ENCODE results near the gene IER3. TPM values are rescaled to one million over a fixed set of nuclear protein-coding genes. Genes with fewer than 3 reads are reported as not detected.

The IER3 gene
- total and polyA plus RNA-seq, 2 of the 13 experiments (the other 11 are each of a cell fraction or from before 2014, with no cell fraction given) = 51.1 to 131 TPM

DNA sequence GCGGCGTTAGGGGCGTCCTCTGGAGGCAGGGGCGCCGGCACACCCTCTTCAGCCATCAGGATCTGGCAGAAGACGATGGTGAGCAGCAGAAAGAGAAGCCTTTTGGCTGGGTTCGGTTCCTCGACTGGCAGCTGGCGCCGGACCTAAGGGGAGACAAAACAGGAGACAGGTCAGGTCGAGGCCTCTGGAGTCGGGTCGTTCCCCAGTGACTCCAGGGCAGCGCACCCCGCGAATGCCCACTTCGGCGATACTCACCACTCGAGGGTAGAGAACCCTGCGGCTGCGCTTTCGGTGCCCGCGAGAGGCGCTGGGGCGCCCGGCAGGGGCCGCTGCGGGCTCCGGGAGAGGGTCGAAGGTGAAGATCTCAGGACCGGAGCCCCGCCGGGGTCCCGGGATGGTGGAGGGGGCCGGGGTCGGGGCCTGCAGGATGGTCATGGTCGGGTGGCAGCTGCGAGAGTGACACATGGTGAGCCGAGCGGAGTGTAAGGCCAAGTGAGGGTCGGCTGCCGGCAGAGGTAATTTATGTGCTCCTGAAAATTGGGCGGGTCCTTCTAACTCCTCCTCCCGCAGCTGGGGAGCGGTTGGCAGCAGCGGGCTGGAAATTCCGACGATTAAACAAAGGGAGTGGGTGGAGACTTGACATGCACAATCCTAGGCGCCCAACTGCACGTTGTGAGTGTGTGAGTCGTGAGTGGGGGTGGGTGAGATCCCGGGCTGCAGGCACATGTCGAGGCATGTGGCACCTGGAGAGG is at the start of gene IER3 (continued):
- TF ChIP-seq GPN1 (CRISPR knock-in tag; IDR thresholded peaks at IDR 0.05; ENCODE audit: borderline replicate concordance) (no peak), ZFP41 (CRISPR knock-in tag; IDR thresholded peaks at IDR 0.05; ENCODE audit: borderline replicate concordance) (peak; percentile 90), ZSCAN9 (CRISPR knock-in tag; IDR thresholded peaks at IDR 0.05; ENCODE audit: borderline replicate concordance) (peak; percentile 95), ATF7 (IDR thresholded peaks at IDR 0.05) (no peak), ATF7 (CRISPR knock-in tag; IDR thresholded peaks at IDR 0.05) (0 out of 2 replicates have a peak, but pooled peaks have one; percentile 6), STAG1 (CRISPR knock-in tag; IDR thresholded peaks at IDR 0.05) (peak; percentile 45; the same call in 1 of the 2 replicates), ZFAT (CRISPR knock-in tag; conservative IDR thresholded peaks at IDR 0.05) (no peak; the same call in 1 of the 2 replicates), ZNF317 (CRISPR knock-in tag; IDR thresholded peaks at IDR 0.05) (peak; percentile 88), KAT8 (CRISPR knock-in tag; IDR thresholded peaks at IDR 0.05) (peak; percentile 83), KLF9 (CRISPR knock-in tag; IDR thresholded peaks at IDR 0.05; ENCODE audit: low read depth) (peak; percentile 34; the same call in 1 of the 2 replicates), U2AF1 (optimal IDR thresholded peaks at IDR 0.05; ENCODE audit: low read depth, low read length) (peak; percentile 93), JARID2 (CRISPR knock-in tag; IDR thresholded peaks at IDR 0.05; ENCODE audit: insufficient replicate concordance) (peak; percentile 75), ZNF709 (CRISPR knock-in tag; IDR thresholded peaks at IDR 0.05) (peak; percentile 79; the same call in 1 of the 2 replicates), ZNF672 (CRISPR knock-in tag; IDR thresholded peaks at IDR 0.05) (no peak), FOXJ3 (CRISPR knock-in tag; IDR thresholded peaks at IDR 0.05; ENCODE audit: borderline replicate concordance) (peak; percentile 39; the same call in 1 of the 2 replicates), MLLT10 (CRISPR knock-in tag; IDR thresholded peaks at IDR 0.05) (no peak; the same call in 1 of the 2 replicates), TARDBP (CRISPR knock-in tag; IDR thresholded peaks at IDR 0.05) (peak; percentile 4; the same call in 1 of the 2 replicates), ZNF431 (CRISPR knock-in tag; IDR thresholded peaks at IDR 0.05; ENCODE audit: borderline replicate concordance, low read depth) (peak; percentile 8; the same call in 1 of the 2 replicates), SMARCE1 (IDR thresholded peaks at IDR 0.05; ENCODE audit: borderline replicate concordance) (no peak)
- TF ChIP-seq, protein P1, sequence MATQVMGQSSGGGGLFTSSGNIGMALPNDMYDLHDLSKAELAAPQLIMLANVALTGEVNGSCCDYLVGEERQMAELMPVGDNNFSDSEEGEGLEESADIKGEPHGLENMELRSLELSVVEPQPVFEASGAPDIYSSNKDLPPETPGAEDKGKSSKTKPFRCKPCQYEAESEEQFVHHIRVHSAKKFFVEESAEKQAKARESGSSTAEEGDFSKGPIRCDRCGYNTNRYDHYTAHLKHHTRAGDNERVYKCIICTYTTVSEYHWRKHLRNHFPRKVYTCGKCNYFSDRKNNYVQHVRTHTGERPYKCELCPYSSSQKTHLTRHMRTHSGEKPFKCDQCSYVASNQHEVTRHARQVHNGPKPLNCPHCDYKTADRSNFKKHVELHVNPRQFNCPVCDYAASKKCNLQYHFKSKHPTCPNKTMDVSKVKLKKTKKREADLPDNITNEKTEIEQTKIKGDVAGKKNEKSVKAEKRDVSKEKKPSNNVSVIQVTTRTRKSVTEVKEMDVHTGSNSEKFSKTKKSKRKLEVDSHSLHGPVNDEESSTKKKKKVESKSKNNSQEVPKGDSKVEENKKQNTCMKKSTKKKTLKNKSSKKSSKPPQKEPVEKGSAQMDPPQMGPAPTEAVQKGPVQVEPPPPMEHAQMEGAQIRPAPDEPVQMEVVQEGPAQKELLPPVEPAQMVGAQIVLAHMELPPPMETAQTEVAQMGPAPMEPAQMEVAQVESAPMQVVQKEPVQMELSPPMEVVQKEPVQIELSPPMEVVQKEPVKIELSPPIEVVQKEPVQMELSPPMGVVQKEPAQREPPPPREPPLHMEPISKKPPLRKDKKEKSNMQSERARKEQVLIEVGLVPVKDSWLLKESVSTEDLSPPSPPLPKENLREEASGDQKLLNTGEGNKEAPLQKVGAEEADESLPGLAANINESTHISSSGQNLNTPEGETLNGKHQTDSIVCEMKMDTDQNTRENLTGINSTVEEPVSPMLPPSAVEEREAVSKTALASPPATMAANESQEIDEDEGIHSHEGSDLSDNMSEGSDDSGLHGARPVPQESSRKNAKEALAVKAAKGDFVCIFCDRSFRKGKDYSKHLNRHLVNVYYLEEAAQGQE (IDR thresholded peaks at IDR 0.05; ENCODE audit: borderline replicate concordance in 1 of 2, low read depth in 1 of 2, low read length in 2 of 2) = peak in 1 of 2 experiments; percentile 71; a peak in 1 of 4 replicates
- TF ChIP-seq, protein P2, sequence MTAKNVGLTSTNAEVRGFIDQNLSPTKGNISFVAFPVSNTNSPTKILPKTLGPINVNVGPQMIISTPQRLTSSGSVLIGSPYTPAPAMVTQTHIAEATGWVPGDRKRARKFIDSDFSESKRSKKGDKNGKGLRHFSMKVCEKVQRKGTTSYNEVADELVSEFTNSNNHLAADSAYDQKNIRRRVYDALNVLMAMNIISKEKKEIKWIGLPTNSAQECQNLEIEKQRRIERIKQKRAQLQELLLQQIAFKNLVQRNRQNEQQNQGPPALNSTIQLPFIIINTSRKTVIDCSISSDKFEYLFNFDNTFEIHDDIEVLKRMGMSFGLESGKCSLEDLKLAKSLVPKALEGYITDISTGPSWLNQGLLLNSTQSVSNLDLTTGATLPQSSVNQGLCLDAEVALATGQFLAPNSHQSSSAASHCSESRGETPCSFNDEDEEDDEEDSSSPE (CRISPR knock-in tag; IDR thresholded peaks at IDR 0.05) = peak; percentile 67
- TF ChIP-seq, protein P3, sequence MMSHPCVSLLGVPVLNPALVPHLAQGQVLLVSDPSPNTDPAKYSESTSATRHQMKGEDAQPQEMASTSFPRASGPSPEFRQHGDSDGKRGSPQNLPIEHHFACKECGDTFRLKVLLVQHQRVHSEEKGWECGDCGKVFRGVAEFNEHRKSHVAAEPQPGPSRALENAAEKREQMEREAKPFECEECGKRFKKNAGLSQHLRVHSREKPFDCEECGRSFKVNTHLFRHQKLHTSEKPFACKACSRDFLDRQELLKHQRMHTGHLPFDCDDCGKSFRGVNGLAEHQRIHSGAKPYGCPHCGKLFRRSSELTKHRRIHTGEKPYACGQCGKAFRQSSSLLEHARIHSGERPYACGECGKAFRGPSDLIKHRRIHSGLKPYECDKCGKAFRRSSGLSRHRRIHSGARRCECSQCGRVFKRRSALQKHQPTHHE (CRISPR knock-in tag; IDR thresholded peaks at IDR 0.05; ENCODE audit: borderline replicate concordance) = peak; percentile 81; the same call in 1 of the 2 replicates
- TF ChIP-seq, protein P4, sequence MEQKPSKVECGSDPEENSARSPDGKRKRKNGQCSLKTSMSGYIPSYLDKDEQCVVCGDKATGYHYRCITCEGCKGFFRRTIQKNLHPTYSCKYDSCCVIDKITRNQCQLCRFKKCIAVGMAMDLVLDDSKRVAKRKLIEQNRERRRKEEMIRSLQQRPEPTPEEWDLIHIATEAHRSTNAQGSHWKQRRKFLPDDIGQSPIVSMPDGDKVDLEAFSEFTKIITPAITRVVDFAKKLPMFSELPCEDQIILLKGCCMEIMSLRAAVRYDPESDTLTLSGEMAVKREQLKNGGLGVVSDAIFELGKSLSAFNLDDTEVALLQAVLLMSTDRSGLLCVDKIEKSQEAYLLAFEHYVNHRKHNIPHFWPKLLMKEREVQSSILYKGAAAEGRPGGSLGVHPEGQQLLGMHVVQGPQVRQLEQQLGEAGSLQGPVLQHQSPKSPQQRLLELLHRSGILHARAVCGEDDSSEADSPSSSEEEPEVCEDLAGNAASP (CRISPR knock-in tag; IDR thresholded peaks at IDR 0.05; ENCODE audit: borderline replicate concordance) = peak; percentile 88
